WTC11 (cell line): ENCODE data around the gene KCNQ4. TPM values are rescaled to one million over a fixed set of nuclear protein-coding genes. Genes with fewer than 3 reads are reported as not detected.

Source experiments
- ATAC-seq: fragments of 200-7000 bp; cut with Tn5 transposase; 2 replicates; pipeline ENCODE4 v1.10.0; 2021; ENCODE audit warnings: mild to moderate bottlenecking, moderate library complexity
- CTCF ChIA-PET: fragments of 300-600 bp; sonication (Branson Sonifier 250); formaldehyde crosslinking; loops from one replicate; lab custom pipeline; 2021; ENCODE audit warnings: antibody characterized with exemption; lab: Charles Lee
- POLR2A ChIA-PET: fragments of 350-600 bp; sonication (Branson Sonifier 250); formaldehyde crosslinking; loops from one replicate; lab custom pipeline; 2021; ENCODE audit warnings: antibody characterized with exemption; lab: Charles Lee
- DNase-seq: peaks from one replicate; pipeline ENCODE4 v3.0.0; 2021; ENCODE audit warnings: low spot score
- H3K27ac Mint-ChIP-seq: 2 replicates; pipeline ENCODE4 v1.8.0; 2021; ENCODE audit warnings: mixed read lengths
- H3K27me3 Mint-ChIP-seq: 2 replicates; pipeline ENCODE4 v1.8.0; 2021; ENCODE audit warnings: low read depth, mild to moderate bottlenecking, moderate library complexity, mixed read lengths
- H3K36me3 Mint-ChIP-seq: 2 replicates; pipeline ENCODE4 v1.8.0; 2021; ENCODE audit warnings: mixed read lengths
- H3K4me1 Mint-ChIP-seq: 2 replicates; pipeline ENCODE4 v1.8.0; 2022; ENCODE audit warnings: mixed read lengths
- H3K4me3 Mint-ChIP-seq: 2 replicates; pipeline ENCODE4 v1.8.0; 2021; ENCODE audit warnings: mild to moderate bottlenecking, moderate library complexity, mixed read lengths
- H3K9me3 Mint-ChIP-seq: 2 replicates; pipeline ENCODE4 v1.8.0; 2021; ENCODE audit warnings: mixed read lengths
- ARID4B ChIP-seq: sonication (generic); formaldehyde crosslinking; IDR thresholded peaks from 2 replicates; pipeline ENCODE4 v1.8.0; 2023; ENCODE audit warnings: missing genetic modification reagents, mild to moderate bottlenecking, borderline replicate concordance
- CBFB ChIP-seq: sonication (generic); formaldehyde crosslinking; IDR thresholded peaks from 2 replicates; pipeline ENCODE4 v1.8.1; 2022; ENCODE audit warnings: mild to moderate bottlenecking, low read depth, missing genetic modification reagents
- CTCF ChIP-seq: fragments of 200-600 bp; IDR thresholded peaks from 2 replicates; pipeline ENCODE4 v1.8.0; 2022; ENCODE audit warnings: antibody characterized with exemption
- EMX1 ChIP-seq: fragments of 250-450 bp; sonication (Bioruptor Pico); IDR thresholded peaks from 2 replicates; pipeline ENCODE4 v1.8.0; 2021; ENCODE audit warnings: mild to moderate bottlenecking
- ERG ChIP-seq: fragments of 250-450 bp; sonication (Bioruptor Pico); IDR thresholded peaks from 2 replicates; pipeline ENCODE4 v1.8.0; 2021; ENCODE audit warnings: mild to moderate bottlenecking
- ETV6 ChIP-seq: sonication (generic); formaldehyde crosslinking; IDR thresholded peaks from 2 replicates; pipeline ENCODE4 v1.8.1; 2022; ENCODE audit warnings: mild to moderate bottlenecking, missing genetic modification reagents
- FOXK1 ChIP-seq: sonication (generic); formaldehyde crosslinking; IDR thresholded peaks from 2 replicates; pipeline ENCODE4 v1.8.0; 2022; ENCODE audit warnings: mild to moderate bottlenecking, moderate library complexity, missing genetic modification reagents
- FOXP4 ChIP-seq: sonication (generic); formaldehyde crosslinking; IDR thresholded peaks from 2 replicates; pipeline ENCODE4 v1.8.0; 2022; ENCODE audit warnings: mild to moderate bottlenecking, missing genetic modification reagents
- MLX ChIP-seq: sonication (generic); formaldehyde crosslinking; IDR thresholded peaks from 2 replicates; pipeline ENCODE4 v1.8.1; 2023; ENCODE audit warnings: mild to moderate bottlenecking, missing genetic modification reagents, moderate library complexity
- TEAD1 ChIP-seq: sonication (generic); formaldehyde crosslinking; IDR thresholded peaks from 2 replicates; pipeline ENCODE4 v1.8.0; 2022; ENCODE audit warnings: mild to moderate bottlenecking, missing genetic modification reagents
- ZBTB43 ChIP-seq: sonication (generic); formaldehyde crosslinking; IDR thresholded peaks from 2 replicates; pipeline ENCODE4 v1.8.1; 2023; ENCODE audit warnings: mild to moderate bottlenecking, missing genetic modification reagents
- ZNF121 ChIP-seq: sonication (generic); formaldehyde crosslinking; IDR thresholded peaks from 2 replicates; pipeline ENCODE4 v1.8.0; 2023; ENCODE audit warnings: missing genetic modification reagents
- ZNF263 ChIP-seq: sonication (generic); formaldehyde crosslinking; IDR thresholded peaks from 2 replicates; pipeline ENCODE4 v1.8.1; 2022; ENCODE audit warnings: low read depth, mild to moderate bottlenecking, moderate library complexity, missing genetic modification reagents
- ZNF281 ChIP-seq: sonication (generic); formaldehyde crosslinking; IDR thresholded peaks from 2 replicates; pipeline ENCODE4 v1.8.0; 2023; ENCODE audit warnings: mild to moderate bottlenecking, missing genetic modification reagents
- ZNF396 ChIP-seq: fragments of 250-450 bp; sonication (Bioruptor Pico); IDR thresholded peaks from 2 replicates; pipeline ENCODE4 v1.8.0; 2021; ENCODE audit warnings: mild to moderate bottlenecking, moderate library complexity, borderline replicate concordance
- total RNA-seq: library from RNA; stranded (reverse); gene quantifications from 3 replicates; pipeline ENCODE4 v1.2.3, GENCODE V29; 2021

Gene KCNQ4
- total RNA-seq, 1 experiment from 2014 or later = 4.0 TPM

- ChIA-PET POLR2A (interaction anchor here (0.6 to 1.2 kb wide), 3 partner anchors 10 to 154 kb away, joined by 3 read pairs; partner anchors contain the start of gene NFYC), CTCF (interaction anchor here (0.5 to 4.3 kb wide), 47 partner anchors 9 to 242 kb away, joined by 3 to 41 read pairs (median 4); partner anchors contain the start of genes CITED4, KCNQ4, NFYC and RIMS3)
- no peaks in the 10 kb centered on the region for H3K27me3 Mint-ChIP-seq
- TF ChIP-seq CBFB (CRISPR knock-in tag) = 0 out of 2 replicates have a peak, but pooled peaks have one; percentile 67
- peak; percentile 30; the same call in 1 of the 2 replicates for TF ChIP-seq TEAD1
- TF ChIP-seq EMX1 = 0 out of 2 replicates have a peak, but pooled peaks have one; percentile 39
- TF ChIP-seq ZNF281 (CRISPR knock-in tag) = no peak
- TF ChIP-seq ETV6 (CRISPR knock-in tag) = peak; percentile 88; the same call in 1 of the 2 replicates
- TF ChIP-seq ARID4B = 0 out of 2 replicates have a peak, but pooled peaks have one; percentile 17
- no peak for TF ChIP-seq ZNF396
- peak; percentile 65; the same call in 1 of the 2 replicates for TF ChIP-seq FOXK1 (CRISPR knock-in tag)
- TF ChIP-seq FOXP4 (CRISPR knock-in tag) = peak; percentile 92; the same call in 1 of the 2 replicates
- peak; percentile 73; the same call in 1 of the 2 replicates for TF ChIP-seq ZBTB43
- TF ChIP-seq ZNF121 = 0 out of 2 replicates have a peak, but pooled peaks have one; percentile 40
- TF ChIP-seq ERG = no peak
- TF ChIP-seq CTCF = no peak
- no peak for TF ChIP-seq MLX (CRISPR knock-in tag)
- peak; percentile 82; the same call in 1 of the 2 replicates for TF ChIP-seq ZNF263 (CRISPR knock-in tag)
- H3K4me3 Mint-ChIP-seq = peak overlapping the region; percentile 48
- DNase-seq = no peak
- peak; percentile 79 for ATAC-seq
- H3K27ac Mint-ChIP-seq = peak overlapping the region; percentile 96
- H3K9me3 Mint-ChIP-seq = peaks cover 17% of the 10 kb centered on the region
- H3K36me3 Mint-ChIP-seq = peaks cover 38% of the 10 kb centered on the region
- peaks cover 48% of the 10 kb centered on the region for H3K4me1 Mint-ChIP-seq
Measured at GRCh38 chr1:40773748-40774265, 9.8 kb upstream of the KCNQ4 start.
